ENCODE measurements around the gene ABCA10.

DNA sequence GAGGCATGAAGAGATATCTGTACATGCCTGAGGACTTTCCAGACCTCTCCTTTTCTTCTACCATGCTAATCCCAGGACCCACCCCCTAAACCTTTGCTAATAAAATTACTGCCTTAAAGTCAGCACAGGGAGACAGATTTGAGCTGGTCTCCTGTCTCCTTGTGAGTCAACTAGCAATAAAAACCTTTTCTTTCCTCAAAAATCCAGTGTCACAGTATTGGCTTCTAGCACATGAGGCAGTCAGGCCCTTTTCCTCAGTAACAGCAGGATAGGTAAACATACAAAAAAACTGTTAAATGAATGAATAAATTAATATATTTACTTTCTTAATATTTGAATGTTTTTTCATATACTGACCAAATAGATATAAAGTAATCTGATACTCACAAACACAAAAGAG, 41.3 kb downstream of the ABCA10 start:
- TF ChIP-seq CTCF (IDR thresholded peaks at IDR 0.05) (no peak), POLR2A (IDR thresholded peaks at IDR 0.05) (no peak), EP300 (IDR thresholded peaks at IDR 0.05) (no peak), POLR2AphosphoS5 (IDR thresholded peaks at IDR 0.05) (no peak)
